PC-3 (cell line): Measurements from ENCODE around the gene NECTIN3. TPM values are rescaled to one million over a fixed set of nuclear protein-coding genes. Genes with fewer than 3 reads are reported as not detected.

Experiments used
- ATAC-seq: fragments of 200-7000 bp; cut with Tn5 transposase; 2 replicates; pipeline ENCODE4 v1.9.1; 2020; ENCODE audit warnings: mild to moderate bottlenecking, moderate library complexity
- Bru-seq: library from RNA; stranded (reverse); fragments of 400-500 nt; gene quantifications from one replicate; lab custom pipeline; 2021; lab: Mats Ljungman, UMichigan
- BruChase-seq, 2 experiments: library from RNA; stranded (reverse); fragments of 400-500 nt; gene quantifications; one replicate each; lab custom pipeline; 2021; lab: Mats Ljungman, UMichigan
- BruUV-seq: library from RNA; stranded (reverse); fragments of 400-500 nt; replicated peaks from 2 replicates; lab custom pipeline; 2021; lab: Mats Ljungman, UMichigan
- CTCF ChIA-PET: fragments of 300-600 bp; sonication (Branson Sonifier 250); formaldehyde crosslinking; loops from one replicate; lab custom pipeline; 2022; ENCODE audit warnings: antibody characterized with exemption; lab: Charles Lee
- POLR2A ChIA-PET: fragments of 300-600 bp; sonication (Branson Sonifier 250); formaldehyde crosslinking; loops from one replicate; lab custom pipeline; 2022; ENCODE audit warnings: antibody characterized with exemption; ENCODE audit not compliant: unreplicated experiment; lab: Charles Lee
- DNase-seq: peaks from one replicate; pipeline ENCODE4 v3.0.0-alpha.2; 2015
- H2AFZ ChIP-seq: fragments of 300-600 bp; sonication (generic); 2 replicates; pipeline ENCODE4 v1.6.0; 2016; ENCODE audit warnings: antibody characterized with exemption, low read length
- H3F3A ChIP-seq: fragments of 300-600 bp; sonication (generic); one replicate; pipeline ENCODE4 v1.6.0; 2017; ENCODE audit warnings: antibody characterized with exemption, low read length, control low read depth, mild to moderate bottlenecking; ENCODE audit not compliant: unreplicated experiment
- H3K27ac ChIP-seq: fragments of 300-600 bp; sonication (generic); 2 replicates; pipeline ENCODE4 v1.5.1; 2016; ENCODE audit warnings: mild to moderate bottlenecking, low read length
- H3K27me3 ChIP-seq: fragments of 300-600 bp; sonication (generic); 2 replicates; pipeline ENCODE4 v1.6.1; 2016; ENCODE audit warnings: low read length, mixed read lengths
- H3K36me3 ChIP-seq: fragments of 300-600 bp; sonication (generic); 2 replicates; pipeline ENCODE4 v1.6.1; 2016; ENCODE audit warnings: low read depth, mixed run types, low read length, mixed read lengths
- H3K4me1 ChIP-seq: fragments of 300-600 bp; sonication (generic); 2 replicates; pipeline ENCODE4 v1.5.1; 2016; ENCODE audit warnings: low read length; ENCODE audit not compliant: insufficient read depth
- H3K4me2 ChIP-seq: fragments of 300-600 bp; sonication (generic); 2 replicates; pipeline ENCODE4 v1.6.0; 2016; ENCODE audit warnings: low read length
- H3K4me3 ChIP-seq: fragments of 300-600 bp; sonication (generic); 2 replicates; pipeline ENCODE4 v1.5.1; 2016; ENCODE audit warnings: mild to moderate bottlenecking, low read length, mixed read lengths
- H3K79me2 ChIP-seq: fragments of 300-600 bp; sonication (generic); 2 replicates; pipeline ENCODE4 v1.6.1; 2017; ENCODE audit warnings: low read length, mixed read lengths
- H3K9ac ChIP-seq: fragments of 300-600 bp; sonication (generic); 2 replicates; pipeline ENCODE4 v1.6.0; 2016; ENCODE audit warnings: mild to moderate bottlenecking, low read length
- H3K9me2 ChIP-seq: fragments of 300-600 bp; sonication (generic); replicated peaks from 2 replicates; pipeline ENCODE4 v1.6.1; 2016; ENCODE audit warnings: mixed run types, low read length, mixed read lengths
- H3K9me3 ChIP-seq: fragments of 300-600 bp; sonication (generic); 2 replicates; pipeline ENCODE4 v1.6.1; 2016; ENCODE audit warnings: low read length, mixed read lengths
- H4K20me1 ChIP-seq: fragments of 300-600 bp; sonication (generic); 2 replicates; pipeline ENCODE4 v1.6.1; 2016; ENCODE audit warnings: low read length, mixed read lengths
- EZH2 ChIP-seq: fragments of 300-600 bp; sonication (generic); IDR thresholded peaks from one replicate; pipeline ENCODE4 v1.6.1; 2017; ENCODE audit warnings: antibody characterized with exemption, mild to moderate bottlenecking, low read length; ENCODE audit not compliant: unreplicated experiment
- EZH2phosphoT487 ChIP-seq: fragments of 300-600 bp; sonication (generic); IDR thresholded peaks from 2 replicates; pipeline ENCODE4 v1.6.1; 2018; ENCODE audit warnings: mild to moderate bottlenecking, antibody characterized with exemption, low read length, borderline replicate concordance
- intact Hi-C: fragments of 100-400 bp; cut with micrococcal nuclease; formaldehyde crosslinking; loops from 2 replicates; pipeline ENCODE4 v1.9.0; 2023
- long read RNA-seq: library from polyadenylated mRNA; unstranded; transcript quantifications from one replicate; pipeline ENCODE4 v2.0.0, GENCODE V29; 2021; ENCODE audit not compliant: unreplicated experiment
- total RNA-seq: library from RNA; depleted of rRNA; stranded (reverse); fragments of >200 nt; gene quantifications from 2 replicates; pipeline ENCODE4 v1.2.3, GENCODE V29; 2014; rRNA removed
- TF ChIP-seq, protein P1 (sequence below): fragments of 300-600 bp; sonication (generic); conservative IDR thresholded peaks from 2 replicates; pipeline ENCODE4 v1.5.1; 2017; ENCODE audit warnings: antibody characterized with exemption, low read depth, mild to moderate bottlenecking, low read length

Gene NECTIN3, protein sequence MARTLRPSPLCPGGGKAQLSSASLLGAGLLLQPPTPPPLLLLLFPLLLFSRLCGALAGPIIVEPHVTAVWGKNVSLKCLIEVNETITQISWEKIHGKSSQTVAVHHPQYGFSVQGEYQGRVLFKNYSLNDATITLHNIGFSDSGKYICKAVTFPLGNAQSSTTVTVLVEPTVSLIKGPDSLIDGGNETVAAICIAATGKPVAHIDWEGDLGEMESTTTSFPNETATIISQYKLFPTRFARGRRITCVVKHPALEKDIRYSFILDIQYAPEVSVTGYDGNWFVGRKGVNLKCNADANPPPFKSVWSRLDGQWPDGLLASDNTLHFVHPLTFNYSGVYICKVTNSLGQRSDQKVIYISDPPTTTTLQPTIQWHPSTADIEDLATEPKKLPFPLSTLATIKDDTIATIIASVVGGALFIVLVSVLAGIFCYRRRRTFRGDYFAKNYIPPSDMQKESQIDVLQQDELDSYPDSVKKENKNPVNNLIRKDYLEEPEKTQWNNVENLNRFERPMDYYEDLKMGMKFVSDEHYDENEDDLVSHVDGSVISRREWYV
- 12.8 and 15.8 TPM in 2 replicates for total RNA-seq
- percentile 76 among the genes with signal in this experiment for Bru-seq, nascent RNA
- percentile 63 among the genes with signal in this experiment for BruChase-seq, experiment 1, labeled RNA remaining after a 6-hour chase
- percentile 79 among the genes with signal in this experiment for BruChase-seq, experiment 2, labeled RNA remaining after a 2-hour chase
- long read RNA-seq, transcript NECTIN3-206 (6 exons, 3,664 nt): major isoform, 44 of 60 reads
- long read RNA-seq, partial matches to known transcripts: 2 of 60 reads
- long read RNA-seq, other reads (novel, unspliced or antisense): 14 of 60 reads

DNA sequence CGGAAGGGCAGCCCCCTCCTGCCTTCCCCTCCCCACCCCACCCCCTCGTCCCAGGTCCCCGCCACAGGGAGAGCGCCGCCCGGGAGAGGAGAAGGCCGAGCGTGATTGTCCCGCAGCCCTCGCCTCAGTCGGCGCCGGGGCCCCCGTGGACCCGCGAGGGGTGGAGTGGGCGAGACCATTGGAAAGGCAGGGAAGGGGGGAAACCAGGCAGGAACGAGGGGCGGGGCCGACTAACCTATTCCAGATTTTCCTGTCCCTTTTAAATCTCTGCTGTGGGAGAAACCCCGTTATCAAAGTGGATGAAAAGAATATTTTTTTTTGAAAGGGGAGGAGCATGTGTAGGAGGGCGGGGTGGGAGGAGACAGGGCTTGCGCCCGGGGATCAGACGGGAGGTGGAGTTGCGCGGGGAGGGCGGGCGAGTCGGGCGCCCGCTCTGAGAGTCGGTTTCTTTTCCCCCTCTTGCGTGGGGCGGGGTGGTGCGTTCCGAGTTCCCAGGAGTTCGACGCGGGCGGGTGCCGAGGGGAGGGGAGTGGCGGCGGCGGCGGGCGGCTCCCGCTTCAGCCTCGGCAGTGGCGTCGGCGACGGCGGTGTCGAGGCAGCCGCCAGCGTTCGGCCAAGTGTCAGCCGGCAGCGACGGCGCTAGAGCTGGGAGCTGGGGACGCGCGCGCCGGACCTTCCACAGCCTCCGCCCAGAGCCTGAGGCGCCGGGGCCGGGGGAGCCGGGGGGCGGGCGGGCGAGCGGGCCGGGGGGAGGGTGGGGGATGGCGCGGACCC, at the start of gene NECTIN3:
Gene NECTIN3, plus strand, starts transcription at position 560 of the 774 bp plus-strand sequence. Its CDS starts 202 bp downstream, at position 762.
- Histone ChIP-seq H3K9me3 (no peaks in the 10 kb centered on the region), H3K4me1 (peaks cover 16% of the 10 kb centered on the region), H3F3A (no peaks in the 10 kb centered on the region), H3K4me3 (peak within 1 kb of the TSS; percentile 99), H3K27ac (peak within 1 kb of the TSS; percentile 52), H3K4me2 (peak within 1 kb of the TSS; percentile 92), H3K79me2 (peaks cover 45% of the 10 kb centered on the region), H4K20me1 (peaks cover 9% of the 10 kb centered on the region), H3K36me3 (no peaks in the 10 kb centered on the region), H3K27me3 (no peaks in the 10 kb centered on the region), H3K9me2 (no peaks in the 10 kb centered on the region), H3K9ac (peak within 1 kb of the TSS; percentile 78), H2AFZ (peak within 1 kb of the TSS; percentile 99)
- ChIA-PET CTCF (interaction anchor here (0.6 to 1.2 kb wide), 2 partner anchors 9 to 468 kb away, joined by 3 read pairs; no protein-coding TSS in a partner anchor), POLR2A (interaction anchor here (0.5 to 0.6 kb wide), 3 partner anchors 605 to 1798 kb away, joined by 3 to 4 read pairs (median 4); no protein-coding TSS in a partner anchor)
- TF ChIP-seq, protein P1, sequence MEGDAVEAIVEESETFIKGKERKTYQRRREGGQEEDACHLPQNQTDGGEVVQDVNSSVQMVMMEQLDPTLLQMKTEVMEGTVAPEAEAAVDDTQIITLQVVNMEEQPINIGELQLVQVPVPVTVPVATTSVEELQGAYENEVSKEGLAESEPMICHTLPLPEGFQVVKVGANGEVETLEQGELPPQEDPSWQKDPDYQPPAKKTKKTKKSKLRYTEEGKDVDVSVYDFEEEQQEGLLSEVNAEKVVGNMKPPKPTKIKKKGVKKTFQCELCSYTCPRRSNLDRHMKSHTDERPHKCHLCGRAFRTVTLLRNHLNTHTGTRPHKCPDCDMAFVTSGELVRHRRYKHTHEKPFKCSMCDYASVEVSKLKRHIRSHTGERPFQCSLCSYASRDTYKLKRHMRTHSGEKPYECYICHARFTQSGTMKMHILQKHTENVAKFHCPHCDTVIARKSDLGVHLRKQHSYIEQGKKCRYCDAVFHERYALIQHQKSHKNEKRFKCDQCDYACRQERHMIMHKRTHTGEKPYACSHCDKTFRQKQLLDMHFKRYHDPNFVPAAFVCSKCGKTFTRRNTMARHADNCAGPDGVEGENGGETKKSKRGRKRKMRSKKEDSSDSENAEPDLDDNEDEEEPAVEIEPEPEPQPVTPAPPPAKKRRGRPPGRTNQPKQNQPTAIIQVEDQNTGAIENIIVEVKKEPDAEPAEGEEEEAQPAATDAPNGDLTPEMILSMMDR: no peak
- TF ChIP-seq EZH2 (no peak), EZH2phosphoT487 (no peak)
- ATAC-seq (peak; percentile 78), DNase-seq (peak; percentile 96)
- BruUV-seq: no TSS peak
- intact Hi-C loops: loop anchor here (1.0 to 10.0 kb wide), 11 partner anchors 64 to 1267 kb away; no protein-coding TSS in a partner anchor

DNA sequence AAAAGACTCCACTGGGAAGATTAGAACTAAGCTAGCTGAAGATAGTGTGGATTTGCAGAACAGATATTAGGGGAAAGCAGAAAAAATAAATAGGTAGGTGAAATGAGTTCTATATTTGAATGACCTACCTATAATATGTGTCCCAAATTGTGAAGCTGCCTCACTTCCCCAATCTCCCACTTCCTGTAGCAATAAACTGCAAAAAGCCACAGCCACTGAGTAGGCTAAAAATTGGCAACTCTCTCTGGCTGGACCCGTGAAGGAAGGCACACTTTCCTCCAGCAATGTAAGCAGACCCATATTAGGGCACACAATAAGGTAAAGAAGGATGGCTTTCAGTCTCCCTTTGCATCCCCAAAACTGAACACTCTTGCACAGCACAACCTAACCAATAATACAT, 43.7 kb upstream of the NECTIN3 start:
- Histone ChIP-seq H3K79me2 (no peaks in the 10 kb centered on the region), H3K9ac (no peak overlapping the region), H3K27me3 (no peaks in the 10 kb centered on the region), H3K9me3 (no peaks in the 10 kb centered on the region), H3K4me2 (no peak overlapping the region), H3K36me3 (no peaks in the 10 kb centered on the region), H3K27ac (no peak overlapping the region), H4K20me1 (no peaks in the 10 kb centered on the region), H3K9me2 (no peaks in the 10 kb centered on the region), H3K4me3 (no peak overlapping the region), H2AFZ (no peak overlapping the region), H3F3A (no peaks in the 10 kb centered on the region), H3K4me1 (peaks cover 9% of the 10 kb centered on the region)
- no peak for ATAC-seq
- intact Hi-C loops: no loop called here
- TF ChIP-seq EZH2phosphoT487 (no peak), EZH2 (no peak)
- TF ChIP-seq, protein P1: no peak
- BruUV-seq: no TSS peak
- ChIA-PET POLR2A (no interaction called here), CTCF (no interaction called here)
- no peak for DNase-seq
